GM18517 (cell line): ENCODE measurements around the gene TAF11.
"Not testable (repeated sequence)": the region's sequence is repeated elsewhere in the genome, so short reads cannot be mapped to it uniquely, and the experiment has no call there.

ENCODE experiments used
- ATAC-seq: cut with Tn5 transposase; IDR thresholded peaks from one replicate; pipeline ENCODE4 v1.9.1; 2021; ENCODE audit warnings: mild to moderate bottlenecking, moderate library complexity; ENCODE audit not compliant: unreplicated experiment

TAF11 gene

GRCh38 chr6:34887753-34888513 is at the start of gene TAF11:
TAF11 (minus strand) TSS chr6:34888042; CDS start chr6:34887957, 85 bp downstream.
- ATAC-seq = peak; percentile 72

GRCh38 chr6:34934516-34934915 is 46.7 kb upstream of the TAF11 start:
- ATAC-seq = no peak

GRCh38 chr6:34932202-34932601 is 44.4 kb upstream of the TAF11 start:
- ATAC-seq = not testable (repeated sequence)

GRCh38 chr6:34930221-34930620 is 42.4 kb upstream of the TAF11 start:
- ATAC-seq = no peak

- no peak for ATAC-seq
Measured at GRCh38 chr6:34929241-34929978, 41.6 kb upstream of the TAF11 start.

GRCh38 chr6:34928695-34929094 is 40.9 kb upstream of the TAF11 start:
- no peak for ATAC-seq

GRCh38 chr6:34928220-34928619 is 40.4 kb upstream of the TAF11 start:
- ATAC-seq = no peak

GRCh38 chr6:34926655-34927054 is 38.8 kb upstream of the TAF11 start:
- no peak for ATAC-seq

GRCh38 chr6:34924831-34925625 is 37.2 kb upstream of the TAF11 start:
- no peak for ATAC-seq

- ATAC-seq = no peak
Measured at GRCh38 chr6:34922177-34922663, 34.4 kb upstream of the TAF11 start.

GRCh38 chr6:34920097-34920496 is 32.3 kb upstream of the TAF11 start:
- no peak for ATAC-seq

GRCh38 chr6:34919651-34920050 is 31.8 kb upstream of the TAF11 start:
- ATAC-seq = no peak

GRCh38 chr6:34917626-34918285 is 29.9 kb upstream of the TAF11 start:
- ATAC-seq = no peak

- ATAC-seq = no peak
Measured at GRCh38 chr6:34916348-34916967, 28.6 kb upstream of the TAF11 start.

GRCh38 chr6:34914358-34914757 is 26.5 kb upstream of the TAF11 start:
- ATAC-seq = no peak

GRCh38 chr6:34912715-34913464 is 25.0 kb upstream of the TAF11 start:
- ATAC-seq = no peak

GRCh38 chr6:34911822-34912221 is 24.0 kb upstream of the TAF11 start:
- no peak for ATAC-seq

GRCh38 chr6:34909320-34909883 is 21.6 kb upstream of the TAF11 start:
- no peak for ATAC-seq

- no peak for ATAC-seq
Measured at GRCh38 chr6:34908194-34908593, 20.4 kb upstream of the TAF11 start.
